Heart left ventricle (tissue), 13 donors: Measurements from ENCODE around the gene MN1.

ENCODE experiments used
- POLR2A ChIP-seq, 2 donors: fragments of 450-650 bp; IDR thresholded peaks; one replicate each; pipeline ENCODE4 v1.6.1; 2017; ENCODE audit warnings: antibody characterized with exemption in 2 of 2, mild to moderate bottlenecking in 2 of 2, moderate library complexity in 2 of 2
- TF ChIP-seq, protein P1 (sequence below), 12 donors: fragments of 200-600 bp; sonication (generic) in 4 of 12; IDR thresholded peaks; one replicate each; pipeline versions ENCODE4 v1.5.0 to v1.8.0; 2018 to 2022; ENCODE audit warnings: antibody characterized with exemption in 12 of 12, mild to moderate bottlenecking in 5 of 12
- donor health status: ischemic (EF 13 %, LVEDD 7.1; RV severe dilation, severe dysfunction).
- donor health status: DM: no; HTN: yes; CAD: no.
- donor health status: DM: no; HTN: no; CAD: no.
- donor health status: ischemic (EF 25% LVEDD 6.9; RV normal size, moderate dysfunction).
- donor health status: ischemic (EF 25% LVEDD 5.7; RV mildly dilated, moderate dysfunction).
- donor health status: ischemic (EF 35%, LVEDD 5.7; RV mildly dilated, moderate dysfunction).
- donor health status: nonischemic (EF 11% LVEDD 7.7; RV severe dilation, severe dysfunction).
- donor health status: DM: yes; HTN: yes; CAD: no.
- donor health status: PGD.
- donor health status: ischemic (EF 29% LVEDD 5.4; RV normal size, mild dysfunction).
- donor health status: nonischemic (EF 23%, LVEDD 6.1; RV moderate dilation, normal function).

DNA sequence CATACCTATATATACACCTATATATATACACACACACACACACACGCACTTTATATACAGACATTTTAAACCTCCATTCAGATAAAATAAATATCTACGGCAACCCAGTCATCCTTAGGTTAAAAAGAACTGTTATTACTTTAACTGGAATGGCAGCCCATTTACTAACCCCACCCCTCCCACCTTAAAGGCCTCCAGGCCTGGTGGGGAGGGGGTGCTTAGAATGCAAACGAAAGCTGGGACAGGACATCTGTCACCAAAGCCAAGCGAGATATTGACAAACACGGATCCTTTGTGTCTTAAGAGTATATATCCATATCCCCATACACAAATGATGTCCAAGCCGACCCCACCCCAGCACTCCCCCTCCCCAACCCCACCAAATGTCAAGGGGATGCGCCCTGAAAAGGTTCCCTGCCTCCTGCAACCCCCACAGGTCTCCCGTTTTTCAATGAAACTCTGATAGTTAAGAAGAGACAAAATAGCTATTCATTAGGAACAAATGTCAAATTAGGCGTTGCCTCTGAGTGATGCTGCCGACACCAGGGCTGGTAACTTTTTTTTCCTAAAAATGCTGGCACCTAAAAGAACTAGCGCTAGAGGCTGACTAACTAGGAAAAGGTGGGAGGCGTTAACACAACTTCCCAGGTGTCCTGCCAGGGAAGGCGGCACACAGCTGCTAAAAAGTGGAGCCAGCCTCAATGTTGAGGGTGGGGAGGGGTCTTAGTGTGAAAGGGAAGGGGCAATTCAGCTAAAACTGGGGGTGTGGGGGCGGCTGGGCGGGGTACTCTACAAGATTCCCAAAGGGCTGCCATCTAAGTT lies 5.6 kb downstream of the MN1 start:
- TF ChIP-seq POLR2A (IDR thresholded peaks at IDR 0.05) = no peak
- TF ChIP-seq, protein P1, sequence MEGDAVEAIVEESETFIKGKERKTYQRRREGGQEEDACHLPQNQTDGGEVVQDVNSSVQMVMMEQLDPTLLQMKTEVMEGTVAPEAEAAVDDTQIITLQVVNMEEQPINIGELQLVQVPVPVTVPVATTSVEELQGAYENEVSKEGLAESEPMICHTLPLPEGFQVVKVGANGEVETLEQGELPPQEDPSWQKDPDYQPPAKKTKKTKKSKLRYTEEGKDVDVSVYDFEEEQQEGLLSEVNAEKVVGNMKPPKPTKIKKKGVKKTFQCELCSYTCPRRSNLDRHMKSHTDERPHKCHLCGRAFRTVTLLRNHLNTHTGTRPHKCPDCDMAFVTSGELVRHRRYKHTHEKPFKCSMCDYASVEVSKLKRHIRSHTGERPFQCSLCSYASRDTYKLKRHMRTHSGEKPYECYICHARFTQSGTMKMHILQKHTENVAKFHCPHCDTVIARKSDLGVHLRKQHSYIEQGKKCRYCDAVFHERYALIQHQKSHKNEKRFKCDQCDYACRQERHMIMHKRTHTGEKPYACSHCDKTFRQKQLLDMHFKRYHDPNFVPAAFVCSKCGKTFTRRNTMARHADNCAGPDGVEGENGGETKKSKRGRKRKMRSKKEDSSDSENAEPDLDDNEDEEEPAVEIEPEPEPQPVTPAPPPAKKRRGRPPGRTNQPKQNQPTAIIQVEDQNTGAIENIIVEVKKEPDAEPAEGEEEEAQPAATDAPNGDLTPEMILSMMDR (IDR thresholded peaks at IDR 0.05) = no peak
